ENCODE results near the gene HCN2. TPM values are rescaled to one million over a fixed set of nuclear protein-coding genes. Genes with fewer than 3 reads are reported as not detected.

Gene HCN2
- total and polyA plus RNA-seq, 9 of the 15 experiments (the other 6 are each of a cell fraction or from before 2014, with no cell fraction given) = 0.29 to 4.2 (median 0.82) TPM; not detected in 2

DNA sequence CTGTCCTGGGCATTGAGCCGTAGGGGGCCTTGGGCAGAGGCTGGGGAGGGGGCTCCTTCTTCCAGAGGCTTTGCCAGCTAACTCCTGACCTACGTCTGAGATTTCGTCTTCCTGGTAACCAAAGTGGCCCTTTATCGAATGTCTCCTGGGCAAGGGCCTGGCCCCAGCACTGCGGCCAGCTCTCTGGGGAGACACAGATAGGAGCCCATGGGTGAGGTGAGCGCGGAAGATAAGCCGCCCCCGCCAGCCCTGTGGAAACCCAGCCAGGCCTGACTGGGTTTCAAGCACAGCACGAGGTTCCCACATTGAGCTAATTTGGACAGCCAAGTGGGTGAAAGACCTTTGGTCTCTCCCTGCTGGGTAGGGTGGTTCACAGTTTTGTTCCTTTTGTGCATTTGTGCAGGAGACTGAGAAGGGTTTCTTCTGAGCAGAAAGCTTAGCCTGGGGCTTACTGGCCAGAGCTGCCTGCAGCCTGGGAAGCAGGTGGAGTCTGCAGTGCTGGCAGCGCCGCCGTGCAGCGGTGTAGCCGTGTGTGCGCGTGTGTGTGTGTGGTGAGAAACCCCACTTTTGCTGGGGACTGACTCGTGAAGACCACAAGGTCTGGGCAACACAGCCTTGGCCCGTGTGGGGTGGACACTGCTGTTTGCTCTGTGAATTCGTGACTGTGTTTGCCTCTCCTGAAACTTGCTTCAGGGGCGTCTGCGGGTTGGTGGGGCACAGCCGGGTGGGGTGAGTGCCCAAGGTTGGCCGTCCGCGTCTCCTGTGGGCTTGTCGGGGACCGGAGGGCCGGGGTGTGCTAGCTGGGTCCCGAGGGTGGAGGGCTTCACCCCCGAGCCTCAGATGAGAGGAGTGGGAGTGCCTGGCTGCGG lies 14.8 kb upstream of the HCN2 start (continued):
- TF ChIP-seq, protein P1, sequence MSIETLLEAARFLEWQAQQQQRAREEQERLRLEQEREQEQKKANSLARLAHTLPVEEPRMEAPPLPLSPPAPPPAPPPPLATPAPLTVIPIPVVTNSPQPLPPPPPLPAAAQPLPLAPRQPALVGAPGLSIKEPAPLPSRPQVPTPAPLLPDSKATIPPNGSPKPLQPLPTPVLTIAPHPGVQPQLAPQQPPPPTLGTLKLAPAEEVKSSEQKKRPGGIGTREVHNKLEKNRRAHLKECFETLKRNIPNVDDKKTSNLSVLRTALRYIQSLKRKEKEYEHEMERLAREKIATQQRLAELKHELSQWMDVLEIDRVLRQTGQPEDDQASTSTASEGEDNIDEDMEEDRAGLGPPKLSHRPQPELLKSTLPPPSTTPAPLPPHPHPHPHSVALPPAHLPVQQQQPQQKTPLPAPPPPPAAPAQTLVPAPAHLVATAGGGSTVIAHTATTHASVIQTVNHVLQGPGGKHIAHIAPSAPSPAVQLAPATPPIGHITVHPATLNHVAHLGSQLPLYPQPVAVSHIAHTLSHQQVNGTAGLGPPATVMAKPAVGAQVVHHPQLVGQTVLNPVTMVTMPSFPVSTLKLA (conservative IDR thresholded peaks at IDR 0.05) = peak; percentile 90 to 95
- TF ChIP-seq ZNF444 (CRISPR knock-in tag; IDR thresholded peaks at IDR 0.05) (no peak), POU5F1 (IDR thresholded peaks at IDR 0.05; ENCODE audit: borderline replicate concordance, low read depth, low read length, partially characterized antibody) (no peak), ZNF384 (IDR thresholded peaks at IDR 0.05; ENCODE audit: low read depth, low read length) (peak; percentile 7; the same call in 1 of the 2 replicates), CSDE1 (IDR thresholded peaks at IDR 0.05) (peak in 1 of 2 experiments; percentile 52; a peak in 1 of 4 replicates)
